Fibroblast of lung (primary cell): ENCODE results near the gene NUDT5. TPM values are rescaled to one million over a fixed set of nuclear protein-coding genes. Genes with fewer than 3 reads are reported as not detected.

Experiments
- DNase-seq, 2 donors: peaks; one replicate each; pipeline versions ENCODE4 v3.0.0 to v3.0.0-alpha.2; 2010; ENCODE audit warnings: low read depth in 2 of 2
- H2AFZ ChIP-seq: 2 replicates; pipeline ENCODE4 v1.5.1; 2012; ENCODE audit warnings: low read length, control low read depth, inconsistent platforms
- H3K27ac ChIP-seq: 2 replicates; pipeline ENCODE4 v1.5.1; 2011; ENCODE audit warnings: low read length, control low read depth; ENCODE audit not compliant: insufficient read depth
- H3K27me3 ChIP-seq: 2 replicates; pipeline ENCODE4 v1.5.1; 2011; ENCODE audit warnings: mild to moderate bottlenecking, low read length; ENCODE audit not compliant: control insufficient read depth, insufficient read depth
- H3K36me3 ChIP-seq: 2 replicates; pipeline ENCODE4 v1.5.1; 2011; ENCODE audit warnings: low read length; ENCODE audit not compliant: control insufficient read depth, insufficient read depth
- H3K4me1 ChIP-seq: 2 replicates; pipeline ENCODE4 v1.5.1; 2011; ENCODE audit warnings: low read length; ENCODE audit not compliant: control insufficient read depth, insufficient read depth; ENCODE audit errors: extremely low read depth
- H3K4me2 ChIP-seq: 2 replicates; pipeline ENCODE4 v1.5.1; 2011; ENCODE audit warnings: low read length, control low read depth; ENCODE audit not compliant: insufficient read depth; ENCODE audit errors: extremely low read depth
- H3K4me3 ChIP-seq, 4 experiments: fragments of 200-600 bp in 1 of 4; sonication (generic) in 1 of 4; replicated peaks in 1 of 4; 2 replicates each; pipeline ENCODE4 v1.5.1; 2011 to 2016; ENCODE audit warnings: low read length in 4 of 4, low read depth in 3 of 4, mild to moderate bottlenecking in 3 of 4, control low read depth in 2 of 4, inconsistent platforms in 1 of 4, mixed read lengths in 1 of 4; ENCODE audit not compliant: insufficient read depth in 1 of 4; ENCODE audit errors: control extremely low read depth in 1 of 4
- H3K79me2 ChIP-seq: 2 replicates; pipeline ENCODE4 v1.5.1; 2012; ENCODE audit warnings: mild to moderate bottlenecking, low read length, inconsistent platforms; ENCODE audit not compliant: control insufficient read depth, insufficient read depth
- H3K9ac ChIP-seq: 2 replicates; pipeline ENCODE4 v1.5.1; 2011; ENCODE audit warnings: mild to moderate bottlenecking, low read length, control low read depth; ENCODE audit not compliant: insufficient read depth
- H3K9me3 ChIP-seq: 2 replicates; pipeline ENCODE4 v1.5.1; 2012; ENCODE audit warnings: low read depth, low read length; ENCODE audit not compliant: control insufficient read depth, insufficient read depth
- H4K20me1 ChIP-seq: 2 replicates; pipeline ENCODE4 v1.5.1; 2011; ENCODE audit warnings: low read length; ENCODE audit not compliant: control insufficient read depth, insufficient read depth; ENCODE audit errors: extremely low read depth
- EZH2 ChIP-seq: IDR thresholded peaks from 2 replicates; pipeline ENCODE4 v1.5.1; 2012; ENCODE audit warnings: low read length, control low read depth, mild to moderate bottlenecking; ENCODE audit errors: missing control alignments
- polyA plus RNA-seq, 2 donors: library from polyadenylated mRNA; depleted of rRNA in 1 of 2; stranded (reverse) in 1 of 2; unstranded in 1 of 2; fragments of >200 nt; gene quantifications; 2 replicates each; pipeline ENCODE4 v1.2.1, GENCODE V29; 2011 to 2012; ENCODE audit warnings: missing spikeins in 1 of 2
- total RNA-seq: library from RNA; depleted of rRNA; stranded (reverse); fragments of >200 nt; gene quantifications from 2 replicates; pipeline ENCODE4 v1.2.1, GENCODE V29; 2014
- TF ChIP-seq, protein P1 (sequence below), 2 donors: IDR thresholded peaks in 1 of 2; conservative IDR thresholded peaks in 1 of 2; 1 replicate in 1 of 2; 2 replicates in 1 of 2; pipeline ENCODE4 v1.5.1; 2011 to 2012; ENCODE audit warnings: low read length in 2 of 2, control low read depth in 1 of 2, inconsistent platforms in 1 of 2, low read depth in 1 of 2, mild to moderate bottlenecking in 1 of 2

NUDT5 gene
- total and polyA plus RNA-seq, 2 donors (not counting 1 experiment from before 2014, with no cell fraction given), result 58.8 to 69.4 TPM

GRCh38 chr10:12221323-12222298 is 25.9 kb upstream of the NUDT5 start:
- H2AFZ ChIP-seq, result no peak overlapping the region
- no peaks in the 10 kb centered on the region for H3K9me3 ChIP-seq
- H4K20me1 ChIP-seq, result no peaks in the 10 kb centered on the region
- H3K4me1 ChIP-seq, result no peaks in the 10 kb centered on the region
- peak overlapping the region; percentile 67 for H3K27ac ChIP-seq
- H3K9ac ChIP-seq, result no peak overlapping the region
- TF ChIP-seq EZH2, result no peak
- TF ChIP-seq, protein P1, sequence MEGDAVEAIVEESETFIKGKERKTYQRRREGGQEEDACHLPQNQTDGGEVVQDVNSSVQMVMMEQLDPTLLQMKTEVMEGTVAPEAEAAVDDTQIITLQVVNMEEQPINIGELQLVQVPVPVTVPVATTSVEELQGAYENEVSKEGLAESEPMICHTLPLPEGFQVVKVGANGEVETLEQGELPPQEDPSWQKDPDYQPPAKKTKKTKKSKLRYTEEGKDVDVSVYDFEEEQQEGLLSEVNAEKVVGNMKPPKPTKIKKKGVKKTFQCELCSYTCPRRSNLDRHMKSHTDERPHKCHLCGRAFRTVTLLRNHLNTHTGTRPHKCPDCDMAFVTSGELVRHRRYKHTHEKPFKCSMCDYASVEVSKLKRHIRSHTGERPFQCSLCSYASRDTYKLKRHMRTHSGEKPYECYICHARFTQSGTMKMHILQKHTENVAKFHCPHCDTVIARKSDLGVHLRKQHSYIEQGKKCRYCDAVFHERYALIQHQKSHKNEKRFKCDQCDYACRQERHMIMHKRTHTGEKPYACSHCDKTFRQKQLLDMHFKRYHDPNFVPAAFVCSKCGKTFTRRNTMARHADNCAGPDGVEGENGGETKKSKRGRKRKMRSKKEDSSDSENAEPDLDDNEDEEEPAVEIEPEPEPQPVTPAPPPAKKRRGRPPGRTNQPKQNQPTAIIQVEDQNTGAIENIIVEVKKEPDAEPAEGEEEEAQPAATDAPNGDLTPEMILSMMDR (conservative IDR thresholded peaks at IDR 0.05 in 1 of 2, IDR thresholded peaks at IDR 0.05 in 1 of 2; ENCODE audit: low read depth in 1 of 2, low read length in 2 of 2), result no peak
- no peak overlapping the region for H3K4me3 ChIP-seq
- H3K4me2 ChIP-seq, result no peak overlapping the region
- H3K36me3 ChIP-seq, result peaks cover 6% of the 10 kb centered on the region
- peak in 1 of 2 donors; percentile 56 for DNase-seq
- H3K79me2 ChIP-seq, result peaks cover 3% of the 10 kb centered on the region
- H3K27me3 ChIP-seq, result no peaks in the 10 kb centered on the region

GRCh38 chr10:12218991-12219390 is 23.3 kb upstream of the NUDT5 start:
- no peak for DNase-seq
- no peak overlapping the region for H2AFZ ChIP-seq
- H3K4me3 ChIP-seq, result no peak overlapping the region
- TF ChIP-seq EZH2, result no peak
- TF ChIP-seq, protein P1 (conservative IDR thresholded peaks at IDR 0.05 in 1 of 2, IDR thresholded peaks at IDR 0.05 in 1 of 2; ENCODE audit: low read depth in 1 of 2, low read length in 2 of 2), result no peak
- H3K4me2 ChIP-seq, result no peak overlapping the region
- H3K4me1 ChIP-seq, result peaks cover 4% of the 10 kb centered on the region
- peaks cover 4% of the 10 kb centered on the region for H3K36me3 ChIP-seq
- H3K27me3 ChIP-seq, result no peaks in the 10 kb centered on the region
- no peak overlapping the region for H3K9ac ChIP-seq
- no peaks in the 10 kb centered on the region for H3K79me2 ChIP-seq
- no peak overlapping the region for H3K27ac ChIP-seq
- no peaks in the 10 kb centered on the region for H3K9me3 ChIP-seq
- no peaks in the 10 kb centered on the region for H4K20me1 ChIP-seq

DNA sequence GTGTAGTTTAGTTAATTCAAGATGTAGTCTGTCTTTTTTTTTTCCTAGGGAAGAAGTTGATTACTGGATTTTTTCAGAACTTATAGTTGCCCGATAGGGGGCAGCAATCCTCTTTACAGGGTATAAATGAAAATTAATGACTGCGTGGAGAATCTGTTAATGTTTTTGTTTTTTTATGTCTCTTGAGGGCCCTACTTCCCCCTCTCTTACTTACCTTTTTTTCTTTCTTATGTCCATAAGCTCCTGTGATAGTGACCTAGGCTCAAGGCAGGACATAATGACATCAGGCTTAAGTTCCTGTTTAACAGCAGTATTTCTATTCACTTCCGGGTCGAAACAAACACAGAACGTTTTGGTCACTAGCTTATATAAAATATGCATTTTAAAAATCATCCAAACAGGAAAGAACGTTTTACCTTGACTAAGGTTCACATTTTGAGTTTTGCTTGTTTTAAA is 19.1 kb upstream of the NUDT5 start:
- Histone ChIP-seq H3K36me3 (peaks cover 7% of the 10 kb centered on the region), H3K9ac (no peak overlapping the region)

More for the DNA sequence above, 19.1 kb upstream of the NUDT5 start:
- H3K4me2 ChIP-seq, result no peak overlapping the region
- no peaks in the 10 kb centered on the region for H3K79me2 ChIP-seq
- H3K4me3 ChIP-seq, result no peak overlapping the region
- H3K9me3 ChIP-seq, result no peaks in the 10 kb centered on the region
- H2AFZ ChIP-seq, result no peak overlapping the region
- no peaks in the 10 kb centered on the region for H4K20me1 ChIP-seq
- DNase-seq, result peak; percentile 47 to 71
- H3K27ac ChIP-seq, result peak overlapping the region; percentile 34
- no peaks in the 10 kb centered on the region for H3K27me3 ChIP-seq
- TF ChIP-seq, protein P1 (conservative IDR thresholded peaks at IDR 0.05 in 1 of 2, IDR thresholded peaks at IDR 0.05 in 1 of 2; ENCODE audit: low read depth in 1 of 2, low read length in 2 of 2), result peak; percentile 61 to 62
- no peak for TF ChIP-seq EZH2
- peaks cover 4% of the 10 kb centered on the region for H3K4me1 ChIP-seq
